LNCaP clone FGC (cell line): ENCODE measurements around the gene COCH.

Experiments
- DNase-seq: peaks from one replicate; pipeline ENCODE4 v3.0.0-alpha.2; 2011; ENCODE audit warnings: low read depth
- H3K4me3 ChIP-seq: 2 replicates; pipeline ENCODE4 v1.5.1; 2011; ENCODE audit warnings: mild to moderate bottlenecking, low read depth, low read length, control low read depth
- CTCF ChIP-seq: IDR thresholded peaks from 2 replicates; pipeline ENCODE4 v1.5.1; 2012; ENCODE audit warnings: mild to moderate bottlenecking; ENCODE audit not compliant: control insufficient read depth, insufficient read depth; ENCODE audit errors: extremely low read depth

COCH gene

GRCh38 chr14:30903285-30904124, 29.1 kb downstream of the COCH start:
- no peak overlapping the region for H3K4me3 ChIP-seq
- no peak for TF ChIP-seq CTCF
- DNase-seq, result no peak

GRCh38 chr14:30906752-30907658, 32.6 kb downstream of the COCH start:
- no peak for DNase-seq
- peak; percentile 64 for TF ChIP-seq CTCF
- H3K4me3 ChIP-seq, result no peak overlapping the region

GRCh38 chr14:30907659-30908057, 33.3 kb downstream of the COCH start:
- TF ChIP-seq CTCF, result no peak
- no peak for DNase-seq
- H3K4me3 ChIP-seq, result no peak overlapping the region

GRCh38 chr14:30908826-30909225, 34.5 kb downstream of the COCH start:
- no peak for DNase-seq
- TF ChIP-seq CTCF, result no peak

GRCh38 chr14:30914812-30915211, 40.5 kb downstream of the COCH start:
- no peak for TF ChIP-seq CTCF
- DNase-seq, result no peak
- no peak overlapping the region for H3K4me3 ChIP-seq

More at GRCh38 chr14:30908826-30909225, 34.5 kb downstream of the COCH start:
- H3K4me3 ChIP-seq, result no peak overlapping the region

- no peak for TF ChIP-seq CTCF
Observed at GRCh38 chr14:30915596-30915995, 41.2 kb downstream of the COCH start.

More at GRCh38 chr14:30915596-30915995, 41.2 kb downstream of the COCH start:
- no peak overlapping the region for H3K4me3 ChIP-seq
- no peak for DNase-seq
